GM18873 (cell line): Measurements from ENCODE around the gene FKBP10.
"Not testable (repeated sequence)": the region's sequence is repeated elsewhere in the genome, so short reads cannot be mapped to it uniquely, and the experiment has no call there.

Experiments
- ATAC-seq: cut with Tn5 transposase; IDR thresholded peaks from one replicate; pipeline ENCODE4 v1.9.1; 2021; ENCODE audit warnings: mild to moderate bottlenecking, moderate library complexity, moderate number of reproducible peaks; ENCODE audit not compliant: unreplicated experiment, low FRiP score

Gene FKBP10, protein sequence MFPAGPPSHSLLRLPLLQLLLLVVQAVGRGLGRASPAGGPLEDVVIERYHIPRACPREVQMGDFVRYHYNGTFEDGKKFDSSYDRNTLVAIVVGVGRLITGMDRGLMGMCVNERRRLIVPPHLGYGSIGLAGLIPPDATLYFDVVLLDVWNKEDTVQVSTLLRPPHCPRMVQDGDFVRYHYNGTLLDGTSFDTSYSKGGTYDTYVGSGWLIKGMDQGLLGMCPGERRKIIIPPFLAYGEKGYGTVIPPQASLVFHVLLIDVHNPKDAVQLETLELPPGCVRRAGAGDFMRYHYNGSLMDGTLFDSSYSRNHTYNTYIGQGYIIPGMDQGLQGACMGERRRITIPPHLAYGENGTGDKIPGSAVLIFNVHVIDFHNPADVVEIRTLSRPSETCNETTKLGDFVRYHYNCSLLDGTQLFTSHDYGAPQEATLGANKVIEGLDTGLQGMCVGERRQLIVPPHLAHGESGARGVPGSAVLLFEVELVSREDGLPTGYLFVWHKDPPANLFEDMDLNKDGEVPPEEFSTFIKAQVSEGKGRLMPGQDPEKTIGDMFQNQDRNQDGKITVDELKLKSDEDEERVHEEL

DNA sequence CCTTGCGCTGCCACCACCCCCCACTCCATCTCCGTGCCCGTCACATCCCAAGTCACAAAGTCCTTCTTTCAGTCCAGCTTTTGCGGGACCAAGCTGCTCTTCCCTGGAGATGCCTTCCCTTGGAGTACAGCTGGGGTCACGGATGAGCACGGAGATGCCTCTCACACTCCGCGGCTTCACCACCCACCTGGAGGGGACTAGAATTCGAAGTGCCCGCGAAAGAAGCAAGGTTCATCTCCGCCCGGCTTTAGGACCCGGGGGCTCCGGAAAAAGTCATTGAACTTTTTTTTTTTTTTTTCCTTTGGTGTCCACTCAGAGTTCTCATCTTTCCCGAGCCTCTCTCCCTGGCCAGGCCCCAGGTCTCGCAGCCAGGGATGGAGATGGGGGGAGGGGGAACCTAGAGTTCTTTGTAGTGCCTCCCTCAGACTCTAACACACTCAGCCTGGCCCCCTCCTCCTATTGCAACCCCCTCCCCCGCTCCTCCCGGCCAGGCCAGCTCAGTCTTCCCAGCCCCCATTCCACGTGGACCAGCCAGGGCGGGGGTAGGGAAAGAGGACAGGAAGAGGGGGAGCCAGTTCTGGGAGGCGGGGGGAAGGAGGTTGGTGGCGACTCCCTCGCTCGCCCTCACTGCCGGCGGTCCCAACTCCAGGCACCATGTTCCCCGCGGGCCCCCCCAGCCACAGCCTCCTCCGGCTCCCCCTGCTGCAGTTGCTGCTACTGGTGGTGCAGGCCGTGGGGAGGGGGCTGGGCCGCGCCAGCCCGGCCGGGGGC, at the start of gene FKBP10:
FKBP10 (plus strand) TSS at position 624 of the 771 bp plus-strand sequence; CDS start at position 655, 31 bp downstream.
- no peak for ATAC-seq

DNA sequence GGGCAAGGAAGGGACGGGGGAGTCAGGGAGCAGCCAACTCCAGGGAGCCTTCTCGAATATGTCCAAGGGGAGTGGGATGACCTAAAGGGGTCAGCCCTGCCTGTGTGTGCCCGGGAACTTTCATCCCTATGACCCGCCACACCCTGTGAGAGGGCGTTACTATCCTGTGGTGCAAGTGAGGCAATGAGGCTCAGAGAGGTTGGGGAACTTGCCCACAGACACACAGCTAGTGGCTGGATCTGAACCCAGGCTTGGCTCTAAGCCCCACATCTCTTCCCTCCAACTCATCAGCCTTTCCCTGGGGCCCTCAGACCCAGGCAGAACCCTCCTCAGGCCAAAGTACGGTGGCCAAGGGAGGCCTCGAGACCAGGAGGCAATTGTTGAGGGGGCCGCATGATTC, 49.5 kb upstream of the FKBP10 start:
- ATAC-seq: no peak

DNA sequence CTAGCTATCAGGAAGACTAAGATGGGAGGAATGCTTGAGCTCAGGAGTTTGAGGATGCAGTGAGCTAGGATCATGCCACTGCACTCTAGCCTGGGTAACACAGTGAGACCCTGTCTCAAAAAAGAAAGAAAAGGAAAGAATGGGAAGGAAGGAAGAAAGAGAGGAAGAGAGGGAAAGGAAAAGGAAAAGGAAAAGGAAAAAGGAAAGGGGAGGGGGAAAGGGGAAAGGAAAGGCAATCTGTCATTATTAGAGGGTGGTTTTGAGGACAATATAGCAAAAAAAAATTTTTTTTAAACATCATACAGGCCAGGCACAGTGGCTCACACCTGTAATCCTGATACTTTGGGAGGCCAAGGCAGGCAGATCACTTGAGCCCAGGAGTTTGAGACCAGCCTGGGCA, 46.7 kb upstream of the FKBP10 start:
- ATAC-seq: no peak

DNA sequence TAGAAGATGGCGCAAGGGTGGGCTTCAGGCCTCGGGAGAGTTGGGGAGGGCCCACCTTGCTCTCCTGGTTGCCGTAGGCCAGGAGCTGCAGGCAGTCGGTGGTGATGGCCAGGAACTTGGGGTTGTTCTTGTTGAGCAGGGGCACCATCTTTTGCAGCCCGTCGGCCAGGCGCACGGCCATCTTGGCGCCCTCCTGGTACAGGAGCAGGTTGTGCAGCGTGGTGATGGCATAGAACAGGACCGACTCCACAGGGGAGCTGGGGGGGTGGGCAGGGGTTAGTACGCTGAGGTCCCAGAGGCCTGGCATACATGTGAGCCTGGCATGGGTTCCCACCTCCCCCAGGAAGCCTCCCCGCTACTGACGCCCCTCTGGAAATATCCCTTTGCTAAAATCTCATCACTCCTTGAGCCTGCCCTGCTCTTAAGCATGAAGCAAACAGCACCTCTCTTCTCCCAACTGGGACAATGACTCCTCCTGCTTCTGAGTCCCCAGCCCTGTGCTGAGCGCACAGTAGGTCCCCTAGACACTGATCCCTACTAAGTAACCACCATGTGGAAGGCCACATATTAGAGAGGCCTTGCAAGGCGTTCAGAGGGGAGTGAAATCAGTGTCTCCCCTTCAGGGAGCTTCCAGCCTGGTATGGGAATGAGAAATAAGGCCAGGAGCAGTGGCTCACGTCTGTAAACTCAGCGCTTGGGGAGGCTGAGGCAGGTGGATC, 45.3 kb upstream of the FKBP10 start:
- ATAC-seq: no peak

DNA sequence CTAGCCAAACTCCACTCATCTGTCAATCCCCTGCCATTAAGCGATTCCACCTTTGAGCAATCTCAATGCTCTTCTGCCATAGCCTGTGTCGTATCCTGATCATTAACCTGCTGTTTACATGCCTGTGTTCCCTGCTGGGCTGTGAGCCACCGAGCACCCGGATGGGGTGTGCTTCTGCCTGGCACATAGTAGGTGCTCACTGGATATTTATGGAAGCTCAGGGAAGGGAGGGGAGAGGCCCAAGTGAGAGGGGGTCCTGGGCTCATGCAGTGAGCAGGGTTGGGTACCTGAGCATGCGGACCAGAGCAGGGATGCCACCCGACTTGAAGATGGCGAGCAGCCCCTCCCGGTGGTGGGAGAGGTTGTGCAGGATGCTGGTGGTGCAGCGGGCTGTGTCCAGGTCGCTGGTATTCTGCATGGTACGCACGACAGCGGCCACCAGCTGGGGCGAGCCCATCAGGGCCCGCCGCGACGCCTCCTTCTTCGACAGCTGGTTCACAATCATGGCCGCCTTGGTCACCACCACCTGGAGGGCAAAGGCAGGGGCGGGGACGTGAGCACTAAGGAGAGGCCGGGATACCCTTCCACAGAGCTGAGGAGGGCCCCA, 44.0 kb upstream of the FKBP10 start:
- no peak for ATAC-seq

DNA sequence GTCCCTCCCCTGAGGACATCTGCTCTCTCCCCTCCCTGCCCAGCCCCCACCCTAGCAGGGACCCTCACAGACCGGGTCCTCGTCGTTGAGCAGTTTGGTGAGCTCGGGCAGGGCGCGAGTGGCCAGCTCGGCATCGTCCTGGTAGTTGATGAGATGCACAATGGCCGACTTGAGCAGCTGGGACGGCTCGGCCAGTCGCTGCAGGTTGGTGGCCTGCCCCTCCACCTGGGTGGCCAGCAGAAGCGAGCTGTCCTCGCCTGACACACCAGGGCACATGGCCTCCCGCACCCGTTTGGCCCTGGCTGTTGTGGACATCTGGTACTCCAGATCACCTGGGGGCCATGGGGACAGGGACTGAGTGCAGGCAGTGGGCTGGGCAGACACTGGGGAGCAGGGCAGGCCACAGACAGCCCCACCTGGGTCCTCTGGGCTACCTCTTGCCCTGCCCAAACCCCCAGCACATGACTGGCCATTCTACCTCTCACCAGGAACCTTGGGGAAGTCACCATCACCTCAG, 43.4 kb upstream of the FKBP10 start:
- ATAC-seq: no peak

DNA sequence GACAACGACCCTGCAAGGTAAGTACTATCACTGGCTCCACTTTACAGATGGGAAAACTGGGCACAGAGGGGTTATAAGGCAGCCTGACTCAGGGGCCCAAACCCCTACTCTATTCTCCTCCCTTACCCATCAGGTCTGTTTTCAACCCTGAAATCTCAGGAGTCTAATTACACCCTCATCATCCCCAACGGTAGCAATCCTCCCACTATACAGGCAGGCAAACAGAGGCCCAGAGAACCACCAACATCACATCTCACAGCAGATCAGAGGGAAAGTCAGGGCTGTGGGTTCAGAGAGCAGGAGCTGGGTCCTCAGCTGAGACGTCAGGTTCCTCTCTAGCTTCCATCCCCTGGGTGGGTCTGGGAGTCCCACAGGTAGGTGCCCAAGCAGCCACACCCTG, 42.8 kb upstream of the FKBP10 start:
- no peak for ATAC-seq

DNA sequence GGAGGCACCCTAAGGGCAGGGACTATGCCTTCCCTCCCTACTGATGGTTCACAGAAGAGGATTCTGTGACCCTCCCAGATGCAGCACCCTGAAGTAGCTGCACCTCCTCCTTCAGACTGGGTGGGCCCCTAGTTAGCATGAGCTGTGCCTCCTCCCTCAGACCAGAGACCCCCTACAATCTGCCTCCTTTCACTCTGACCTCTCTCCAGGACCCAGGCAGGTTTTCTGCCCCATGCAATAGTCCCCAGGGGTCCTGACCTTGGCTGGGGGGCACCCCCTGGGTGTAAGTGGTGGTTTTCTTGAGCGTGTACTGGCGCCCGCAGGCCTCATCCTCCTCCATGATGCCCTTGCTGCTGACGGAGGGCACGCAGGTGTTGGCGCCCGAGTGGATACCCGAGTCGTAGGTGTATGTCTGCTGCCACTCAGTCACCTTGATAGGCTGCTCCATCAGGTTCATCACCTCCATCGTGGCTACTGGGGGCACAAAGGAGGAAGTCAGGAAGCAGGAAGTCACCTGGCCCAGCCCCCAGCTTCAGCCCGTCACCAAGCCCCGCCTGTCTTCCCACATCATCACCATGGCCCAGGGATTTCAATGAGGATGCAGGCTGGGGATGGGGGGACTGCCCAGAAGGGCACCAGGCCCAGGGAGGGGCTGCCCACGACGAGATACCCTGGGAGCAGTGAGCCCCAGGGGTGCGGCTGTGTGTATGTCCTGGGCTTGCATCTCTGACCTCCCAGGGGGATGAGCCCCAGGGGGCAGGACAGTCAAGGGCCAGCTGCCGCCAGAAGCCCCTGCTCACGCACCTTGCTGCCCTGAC, 41.2 kb upstream of the FKBP10 start:
- no peak for ATAC-seq

DNA sequence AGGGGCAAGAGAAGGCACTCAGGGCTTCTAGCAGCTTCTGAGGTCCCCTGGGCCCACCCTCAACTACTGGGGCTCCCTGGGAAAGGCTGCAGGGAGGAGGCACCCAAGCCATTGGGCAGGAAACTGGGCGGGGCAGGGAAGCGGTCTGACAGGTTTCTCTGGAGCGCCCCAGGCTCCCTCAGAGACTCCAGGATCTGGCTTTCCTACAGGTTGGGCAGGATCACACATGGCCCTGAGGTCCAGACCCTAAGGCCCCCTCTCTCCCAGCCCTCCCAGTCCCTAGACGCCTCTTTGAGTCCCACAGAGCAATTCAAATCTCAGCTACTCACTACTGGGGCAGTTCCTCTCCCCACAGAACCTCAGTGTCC, 40.6 kb upstream of the FKBP10 start:
- ATAC-seq: no peak

DNA sequence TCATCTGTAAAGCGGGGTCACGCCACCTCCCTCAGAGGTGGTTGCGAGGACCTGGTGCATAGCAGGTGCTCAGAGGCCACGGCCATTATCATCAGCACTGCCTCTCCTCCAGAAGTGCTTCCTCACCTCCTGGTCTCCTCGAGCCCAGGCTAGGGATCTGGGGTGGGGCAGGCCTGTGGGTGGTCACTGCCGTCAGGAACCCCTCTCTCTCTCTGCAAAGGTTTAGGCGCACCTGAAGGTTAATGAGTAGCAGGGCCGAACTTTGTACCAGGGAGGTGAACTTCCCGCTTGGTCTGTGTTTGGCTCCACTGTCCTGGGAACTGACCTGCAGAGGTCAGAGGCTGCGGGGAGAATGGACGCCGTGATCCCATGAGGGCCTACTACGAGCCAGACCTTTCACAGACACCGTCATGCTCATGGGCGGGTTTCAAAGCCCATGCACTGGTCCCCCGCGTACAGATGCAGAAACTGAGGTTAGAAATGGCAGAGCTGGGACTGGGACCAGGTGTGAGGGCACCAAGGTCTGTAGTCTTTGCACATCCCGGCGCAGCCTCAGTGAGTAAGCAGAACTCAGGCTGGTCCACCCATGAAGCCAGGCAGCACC, 40.1 kb upstream of the FKBP10 start:
- ATAC-seq: no peak

DNA sequence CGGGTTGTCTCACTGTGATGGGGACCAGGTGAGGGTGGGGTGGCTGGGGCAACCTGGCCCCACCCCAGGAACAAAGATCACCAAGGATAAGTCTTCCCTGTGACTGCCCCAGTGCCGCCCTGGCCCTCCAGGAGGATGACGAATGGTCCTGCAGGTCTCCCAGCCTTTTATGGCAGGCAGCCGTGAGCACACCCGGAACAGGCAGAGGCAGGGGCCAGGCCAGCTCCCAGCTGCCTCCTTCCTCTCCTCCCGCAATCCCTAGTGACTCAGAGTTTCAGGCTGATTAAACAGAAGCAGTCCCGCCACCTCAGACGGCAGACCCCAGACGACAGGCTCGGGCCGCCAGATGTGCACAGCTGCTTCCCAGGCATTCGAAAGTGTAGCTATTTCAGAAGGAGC, 39.6 kb upstream of the FKBP10 start:
- no peak for ATAC-seq

DNA sequence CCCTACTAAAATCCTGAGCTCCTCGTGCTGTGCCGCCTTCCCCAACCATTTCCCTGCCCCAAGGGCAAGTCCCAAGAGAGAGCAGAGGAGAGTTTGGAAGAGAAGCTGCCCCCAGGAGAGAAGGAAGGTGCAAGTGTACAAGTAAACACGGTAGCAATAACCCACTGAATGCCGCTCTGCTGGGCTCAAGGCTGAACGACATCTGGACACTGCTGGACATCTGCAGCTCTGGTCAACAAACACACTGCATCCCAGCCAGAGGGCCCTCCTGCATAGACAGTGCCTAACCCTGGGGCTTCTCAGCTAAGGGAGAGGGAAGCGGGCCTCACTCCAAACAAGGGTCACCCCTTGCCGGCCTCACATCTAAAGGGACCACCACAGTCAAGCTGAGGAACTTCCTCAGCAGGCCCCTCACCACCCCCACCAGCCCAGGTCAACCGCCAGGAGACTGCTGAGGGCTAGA, 39.0 kb upstream of the FKBP10 start:
- ATAC-seq: no peak

DNA sequence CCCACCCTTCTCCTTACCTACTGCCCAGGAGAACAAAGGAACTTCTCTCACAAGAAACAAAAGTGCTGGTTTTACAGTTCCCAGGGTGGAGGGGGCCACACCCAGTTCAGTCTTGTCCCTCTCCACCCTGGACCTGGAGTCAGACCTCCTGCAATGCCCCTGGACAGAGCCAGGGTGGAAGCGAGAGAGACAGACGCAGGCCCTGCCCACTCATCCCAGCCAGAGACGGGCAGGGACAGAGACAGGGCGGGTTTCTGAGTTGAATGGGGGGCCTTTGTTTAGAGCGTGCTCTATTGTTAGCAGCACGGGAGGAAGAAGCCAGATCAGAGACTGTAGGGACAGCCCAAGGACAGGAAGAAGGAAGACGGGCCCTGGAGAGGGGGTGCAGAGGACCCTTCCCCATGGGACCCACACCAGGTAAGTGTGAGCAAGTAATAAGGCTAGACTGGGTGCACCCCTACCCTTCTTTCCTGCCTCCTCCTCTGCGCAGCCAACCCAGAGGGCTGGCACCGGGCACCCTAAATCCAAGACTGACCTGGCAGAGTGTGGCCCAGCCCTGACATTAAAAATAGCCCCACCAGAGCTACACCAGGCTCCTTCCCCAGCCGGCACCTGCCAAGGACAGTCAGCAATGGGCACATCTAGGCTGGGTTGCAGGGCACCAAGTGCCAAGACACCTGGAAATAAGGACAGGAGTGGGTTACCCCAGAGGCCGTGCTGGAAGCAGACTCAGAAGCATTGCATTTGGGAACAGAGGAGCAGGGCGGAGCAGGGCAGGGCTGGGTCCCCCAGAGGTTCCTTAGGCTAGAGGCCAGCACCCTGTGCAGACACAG, 37.2 kb upstream of the FKBP10 start:
- no peak for ATAC-seq

DNA sequence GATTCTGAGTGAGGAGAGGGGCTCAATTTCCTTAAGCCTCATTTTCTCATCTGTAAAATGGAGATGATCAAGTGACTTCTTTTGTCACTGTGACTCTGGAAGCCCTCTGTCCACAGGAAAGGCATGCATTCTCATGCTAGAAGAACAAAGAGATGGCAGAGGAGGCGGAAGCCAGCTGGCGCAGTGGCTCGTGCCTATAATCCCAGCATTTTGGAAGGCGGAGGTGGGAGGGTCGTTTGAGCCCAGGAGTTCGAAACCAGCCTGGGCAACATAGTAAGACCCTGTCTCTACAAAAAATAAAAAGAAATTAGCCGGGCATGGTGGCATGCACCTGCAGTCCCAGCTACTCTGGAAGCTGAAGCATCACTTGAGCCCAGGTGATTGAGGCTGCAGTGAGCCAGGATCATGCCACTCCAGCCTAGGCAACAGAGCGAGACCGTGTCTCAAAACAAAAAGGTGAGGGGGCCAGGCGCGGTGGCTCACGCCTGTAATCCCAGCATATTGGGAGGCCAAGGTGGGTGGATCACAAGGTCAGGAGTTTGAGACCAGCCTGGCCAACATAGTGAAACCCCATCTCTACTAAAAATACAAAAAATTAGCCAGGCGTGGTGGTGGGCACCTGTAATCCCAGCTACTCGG, 36.4 kb upstream of the FKBP10 start:
- ATAC-seq: not testable (repeated sequence)

DNA sequence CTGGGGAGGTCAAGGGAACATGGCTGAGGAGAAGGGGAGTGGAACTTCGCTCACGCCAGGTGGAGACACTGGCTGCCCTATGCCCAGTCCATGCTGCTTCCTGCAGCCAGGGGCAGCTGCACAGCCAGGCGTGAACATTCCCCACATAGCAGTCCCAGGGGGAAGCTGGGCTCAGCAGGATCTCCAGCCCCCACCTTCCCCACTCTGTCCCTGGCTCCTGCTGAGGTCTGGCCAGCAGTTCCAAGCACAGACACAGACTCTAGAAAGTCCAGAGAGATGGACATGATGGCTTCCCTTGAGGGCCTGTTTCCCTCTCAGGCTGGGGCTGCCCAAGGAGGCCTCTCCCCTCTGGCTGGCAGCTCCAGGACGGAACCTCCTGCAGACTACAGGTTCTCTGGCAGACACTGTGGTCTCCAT, 35.6 kb upstream of the FKBP10 start:
- ATAC-seq: no peak

DNA sequence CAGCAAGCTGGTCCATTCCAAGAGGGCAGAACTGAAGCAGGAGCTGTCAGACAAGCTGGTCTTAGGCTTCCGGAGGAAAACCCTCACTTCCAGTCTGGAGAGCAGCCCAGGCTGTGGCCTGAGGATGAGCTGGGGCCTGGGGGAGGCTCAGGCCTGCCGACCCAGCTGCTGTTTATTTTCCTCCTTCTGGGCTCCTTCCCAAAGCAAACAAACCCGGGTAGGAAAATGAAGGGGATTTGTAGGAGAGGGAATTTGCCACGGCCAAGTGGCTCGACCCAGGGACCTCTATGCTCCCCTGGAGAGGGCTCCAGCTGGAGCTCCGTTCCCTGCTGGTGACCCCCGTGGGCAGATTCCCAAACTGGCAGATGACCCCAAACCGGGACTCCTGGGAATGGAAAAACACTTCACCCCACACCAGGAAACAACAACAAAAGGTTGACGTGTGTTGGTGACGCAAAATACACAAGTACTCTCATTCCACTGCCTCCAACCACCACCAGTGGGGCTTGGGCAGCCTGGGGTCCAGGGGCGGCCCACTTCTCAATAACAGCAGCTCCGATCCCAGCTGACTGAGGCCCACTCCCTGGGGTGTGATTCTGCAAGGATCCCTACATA, 35.1 kb upstream of the FKBP10 start:
- ATAC-seq: no peak

DNA sequence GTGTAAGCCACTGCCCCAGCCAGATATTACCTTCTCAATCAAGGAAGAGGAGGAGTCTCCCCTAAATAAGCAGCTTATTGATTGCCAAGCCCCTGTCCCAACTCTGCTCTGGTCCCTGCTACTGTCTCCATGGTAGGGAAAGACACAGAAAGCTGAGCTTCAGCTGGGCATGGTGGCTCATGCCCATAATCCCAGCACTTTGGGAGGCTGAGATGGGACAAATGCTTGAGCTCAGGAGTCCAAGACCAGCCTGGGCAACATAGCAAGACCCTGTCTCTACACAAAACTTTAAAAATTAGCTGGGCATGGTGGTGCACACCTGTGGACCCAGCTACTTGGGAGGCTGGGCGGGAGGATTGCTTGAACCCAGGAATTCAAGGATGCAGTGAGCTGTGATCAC, 32.9 kb upstream of the FKBP10 start:
- ATAC-seq: no peak
